Measurements from ENCODE around the gene ABCC5.
"Not testable (repeated sequence)": the region's sequence is repeated elsewhere in the genome, so short reads cannot be mapped to it uniquely, and the experiment has no call there.

Gene ABCC5

GRCh38 chr3:183880121-183880520 lies 137.6 kb downstream of the ABCC5 start:
- Histone ChIP-seq H3K27me3 (ENCODE audit: insufficient read depth, low read length, poor library complexity) (no peaks in the 10 kb centered on the region), H3K79me2 (ENCODE audit: insufficient read depth, low read length) (peaks cover 86% of the 10 kb centered on the region), H2AFZ (ENCODE audit: low read depth, low read length) (no peak overlapping the region), H3K4me3 (ENCODE audit: low read depth in 1 of 2, low read length in 2 of 2) (no peak overlapping the region), H3K4me1 (ENCODE audit: insufficient read depth, low read length) (peaks cover 23% of the 10 kb centered on the region), H3K9ac (ENCODE audit: low read depth, low read length) (no peak overlapping the region), H4K20me1 (ENCODE audit: insufficient read depth, low read length) (peaks cover 16% of the 10 kb centered on the region; the same call in 1 of the 2 replicates), H3K27ac (ENCODE audit: low read length) (no peak overlapping the region), H3K36me3 (ENCODE audit: insufficient read depth, low read length) (peaks cover 9% of the 10 kb centered on the region), H3K9me3 (ENCODE audit: insufficient read depth, low read length, severe bottlenecking) (no peaks in the 10 kb centered on the region), H3K4me2 (ENCODE audit: insufficient read depth, low read length) (no peak overlapping the region)
- TF ChIP-seq CTCF (IDR thresholded peaks at IDR 0.05; ENCODE audit: borderline replicate concordance, extremely low read depth, low read length, poor library complexity, severe bottlenecking) = no peak
- TF ChIP-seq EZH2 (IDR thresholded peaks at IDR 0.05; ENCODE audit: borderline replicate concordance, low read depth, low read length, severe bottlenecking) = no peak
- DNase-seq = no peak
- no peak for ATAC-seq (ENCODE audit: insufficient read depth, low read depth)

GRCh38 chr3:183879243-183879642 lies 138.4 kb downstream of the ABCC5 start:
- H3K27me3 ChIP-seq (ENCODE audit: insufficient read depth, low read length, poor library complexity) = no peaks in the 10 kb centered on the region
- no peak overlapping the region for H3K9ac ChIP-seq (ENCODE audit: low read depth, low read length)
- DNase-seq (no peak), ATAC-seq (ENCODE audit: insufficient read depth, low read depth) (no peak)
- H3K4me1 ChIP-seq (ENCODE audit: insufficient read depth, low read length) = peaks cover 20% of the 10 kb centered on the region
- no peaks in the 10 kb centered on the region for H3K9me3 ChIP-seq (ENCODE audit: insufficient read depth, low read length, severe bottlenecking)
- no peak overlapping the region for H3K4me3 ChIP-seq (ENCODE audit: low read depth in 1 of 2, low read length in 2 of 2)
- no peak overlapping the region for H3K27ac ChIP-seq (ENCODE audit: low read length)
- H3K79me2 ChIP-seq (ENCODE audit: insufficient read depth, low read length) = peaks cover 90% of the 10 kb centered on the region
- no peak overlapping the region for H2AFZ ChIP-seq (ENCODE audit: low read depth, low read length)
- H3K36me3 ChIP-seq (ENCODE audit: insufficient read depth, low read length) = peaks cover 13% of the 10 kb centered on the region
- H3K4me2 ChIP-seq (ENCODE audit: insufficient read depth, low read length) = no peak overlapping the region
- peaks cover 23% of the 10 kb centered on the region; the same call in 1 of the 2 replicates for H4K20me1 ChIP-seq (ENCODE audit: insufficient read depth, low read length)
- TF ChIP-seq EZH2 (IDR thresholded peaks at IDR 0.05; ENCODE audit: borderline replicate concordance, low read depth, low read length, severe bottlenecking) = no peak
- TF ChIP-seq CTCF (IDR thresholded peaks at IDR 0.05; ENCODE audit: borderline replicate concordance, extremely low read depth, low read length, poor library complexity, severe bottlenecking) = no peak

GRCh38 chr3:183878071-183878470 lies 139.6 kb downstream of the ABCC5 start:
- no peak for ATAC-seq (ENCODE audit: insufficient read depth, low read depth)
- Histone ChIP-seq H3K4me2 (ENCODE audit: insufficient read depth, low read length) (no peak overlapping the region), H3K27me3 (ENCODE audit: insufficient read depth, low read length, poor library complexity) (no peaks in the 10 kb centered on the region), H2AFZ (ENCODE audit: low read depth, low read length) (no peak overlapping the region), H3K9ac (ENCODE audit: low read depth, low read length) (no peak overlapping the region), H3K9me3 (ENCODE audit: insufficient read depth, low read length, severe bottlenecking) (no peaks in the 10 kb centered on the region), H3K4me3 (ENCODE audit: low read depth in 1 of 2, low read length in 2 of 2) (no peak overlapping the region), H4K20me1 (ENCODE audit: insufficient read depth, low read length) (peaks cover 32% of the 10 kb centered on the region; the same call in 1 of the 2 replicates), H3K79me2 (ENCODE audit: insufficient read depth, low read length) (peaks cover 89% of the 10 kb centered on the region), H3K36me3 (ENCODE audit: insufficient read depth, low read length) (peaks cover 13% of the 10 kb centered on the region), H3K27ac (ENCODE audit: low read length) (no peak overlapping the region), H3K4me1 (ENCODE audit: insufficient read depth, low read length) (peaks cover 9% of the 10 kb centered on the region)
- DNase-seq = no peak
- TF ChIP-seq EZH2 (IDR thresholded peaks at IDR 0.05; ENCODE audit: borderline replicate concordance, low read depth, low read length, severe bottlenecking) (no peak), CTCF (IDR thresholded peaks at IDR 0.05; ENCODE audit: borderline replicate concordance, extremely low read depth, low read length, poor library complexity, severe bottlenecking) (no peak)

GRCh38 chr3:183877227-183877626 lies 140.5 kb downstream of the ABCC5 start:
- H2AFZ ChIP-seq (ENCODE audit: low read depth, low read length); H3K9me3 ChIP-seq (ENCODE audit: insufficient read depth, low read length, severe bottlenecking); H3K27ac ChIP-seq (ENCODE audit: low read length); H3K9ac ChIP-seq (ENCODE audit: low read depth, low read length); DNase-seq; H3K4me3 ChIP-seq (ENCODE audit: low read depth in 1 of 2, low read length in 2 of 2); ATAC-seq (ENCODE audit: insufficient read depth, low read depth); H3K27me3 ChIP-seq (ENCODE audit: insufficient read depth, low read length, poor library complexity); H3K4me2 ChIP-seq (ENCODE audit: insufficient read depth, low read length); H3K4me1 ChIP-seq (ENCODE audit: insufficient read depth, low read length): not testable (repeated sequence)
- peaks cover 89% of the 10 kb centered on the region for H3K79me2 ChIP-seq (ENCODE audit: insufficient read depth, low read length)
- H3K36me3 ChIP-seq (ENCODE audit: insufficient read depth, low read length) = peaks cover 13% of the 10 kb centered on the region
- H4K20me1 ChIP-seq (ENCODE audit: insufficient read depth, low read length) = peaks cover 35% of the 10 kb centered on the region; the same call in 1 of the 2 replicates

All from DND-41 (cell line).